Measurements from ENCODE around the gene SIGLEC14.

- no peak for TF ChIP-seq CTCF (IDR thresholded peaks at IDR 0.05; ENCODE audit: low read length)
- TF ChIP-seq EZH2 (IDR thresholded peaks at IDR 0.05; ENCODE audit: borderline replicate concordance, low read length): no peak
Measured at GRCh38 chr19:51688671-51689571, 42.3 kb upstream of the SIGLEC14 start.
